ENCODE measurements around the gene LINGO4.

Gene LINGO4

DNA sequence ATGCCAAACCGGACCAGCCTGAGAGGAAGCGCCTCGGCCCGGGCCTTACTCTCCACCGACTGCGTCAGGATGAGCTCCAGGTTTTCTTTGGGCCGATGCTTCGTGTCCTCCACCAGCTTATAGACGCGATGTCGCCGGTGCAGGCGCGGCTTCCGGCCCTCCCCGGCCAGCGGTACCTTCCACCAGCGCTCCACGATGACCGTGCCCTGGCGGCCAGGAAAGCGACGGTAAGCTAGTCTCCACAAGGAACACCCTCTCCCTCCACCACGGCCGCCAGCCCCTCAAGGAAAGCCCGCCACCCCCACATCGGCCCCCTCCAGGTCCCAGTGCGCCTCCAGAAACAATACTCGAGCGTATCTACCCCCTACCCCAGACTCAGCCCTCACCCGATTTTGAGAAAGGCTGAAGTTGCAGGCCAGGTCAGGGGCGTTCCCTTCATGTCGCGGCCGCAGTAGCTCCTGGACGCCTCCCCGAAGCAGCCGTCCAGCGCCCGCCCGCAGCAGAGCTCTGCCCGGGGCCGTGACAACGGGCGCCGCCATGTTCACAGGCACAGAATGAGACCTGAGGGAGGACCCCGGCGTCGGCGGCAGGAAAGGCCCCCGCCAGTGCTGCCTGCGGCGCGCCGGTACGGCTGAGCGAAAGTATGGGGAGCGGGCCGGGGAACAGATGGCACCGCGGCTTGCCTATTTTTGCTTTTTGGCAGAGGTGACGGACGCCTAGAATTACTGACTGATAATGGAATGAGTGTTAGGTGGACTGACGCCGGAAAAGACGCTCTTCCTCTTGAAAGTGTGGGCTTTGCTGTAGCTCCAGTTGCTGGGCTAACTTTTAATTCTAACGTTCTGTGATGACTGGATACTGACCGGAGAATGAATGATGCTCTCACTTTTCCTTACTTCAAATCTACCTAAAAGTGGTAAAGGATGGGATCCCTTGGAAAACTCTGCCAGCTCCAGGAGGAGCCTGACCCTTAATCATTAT, 42.0 kb downstream of the LINGO4 start, which contains the start of gene MRPL9:
TSS of gene MRPL9 (minus strand) at position 556 of the 981 bp plus-strand sequence. CDS start at position 539, 17 bp downstream.
- Mint-ChIP-seq H3K4me3 (peak within 1 kb of the TSS; percentile 95 to 98), H3K4me1 (peaks cover 37% of the 10 kb centered on the region), H3K27ac (peak within 1 kb of the TSS; percentile 99), H3K9me3 (no peaks in the 10 kb centered on the region), H3K27me3 (no peaks in the 10 kb centered on the region)
- ATAC-seq (peak; percentile 100), DNase-seq (peak; percentile 85 to 89)

DNA sequence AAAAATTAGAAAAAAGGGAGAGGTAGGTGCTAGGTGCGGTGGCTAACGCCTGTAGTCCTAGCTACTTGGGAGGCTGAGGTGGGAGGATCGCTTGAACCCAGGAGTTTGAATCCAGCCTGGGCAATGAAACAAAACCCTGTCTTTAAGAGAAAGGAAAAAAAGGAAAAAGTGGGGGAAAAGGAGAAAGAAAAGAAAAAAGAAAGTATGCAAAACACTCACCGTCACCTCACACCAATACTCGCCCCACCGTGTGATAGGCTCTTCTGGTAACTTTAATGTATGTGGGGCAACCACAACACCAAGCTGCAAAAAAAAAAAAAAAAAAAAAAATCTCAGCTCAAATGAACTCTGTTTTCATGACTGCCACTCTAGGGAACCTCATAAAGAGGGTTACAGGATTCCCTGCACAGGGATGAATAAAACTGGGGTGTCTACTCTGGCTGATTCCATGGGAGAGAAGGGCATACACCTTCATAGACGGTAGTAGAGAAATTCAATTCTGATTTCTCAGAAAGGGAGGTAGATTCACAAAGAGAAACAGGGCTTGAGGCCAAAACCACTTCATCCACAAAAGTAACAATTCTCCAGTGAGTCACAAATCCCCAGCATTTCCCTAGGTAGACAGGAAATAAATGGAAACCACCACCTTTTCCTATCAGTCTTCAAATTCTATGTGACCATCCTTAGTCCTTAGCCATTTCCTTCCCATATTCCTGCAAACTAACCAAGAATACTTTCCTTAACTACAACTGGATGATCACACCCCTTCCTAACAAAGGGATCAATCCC, 44.4 kb downstream of the LINGO4 start:
- Mint-ChIP-seq H3K27me3 (no peaks in the 10 kb centered on the region), H3K4me3 (no peak overlapping the region), H3K27ac (no peak overlapping the region), H3K4me1 (peaks cover 46% of the 10 kb centered on the region), H3K9me3 (no peaks in the 10 kb centered on the region)
- no peak for ATAC-seq
- no peak for DNase-seq

DNA sequence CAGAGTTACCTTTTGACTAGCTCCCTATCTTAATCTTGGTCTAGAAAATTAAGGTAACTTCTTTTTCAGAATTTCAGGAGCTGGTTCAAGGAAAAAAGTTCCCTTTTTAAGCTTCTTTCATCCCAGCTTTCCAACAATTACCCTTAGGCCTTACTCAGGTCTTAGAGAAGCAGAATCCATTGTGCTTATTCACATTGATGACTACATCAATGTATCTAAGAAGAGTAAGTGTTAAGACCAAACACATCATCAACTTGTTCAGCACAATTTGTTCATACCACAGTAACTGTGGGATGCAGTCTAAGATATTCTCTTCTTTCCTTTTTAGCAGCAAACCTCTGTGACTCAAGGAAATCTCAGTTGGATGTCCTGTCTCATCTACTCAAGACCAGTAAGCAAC, 46.0 kb downstream of the LINGO4 start:
- ATAC-seq: no peak
- Mint-ChIP-seq H3K27me3 (no peaks in the 10 kb centered on the region), H3K4me1 (peaks cover 42% of the 10 kb centered on the region), H3K9me3 (no peaks in the 10 kb centered on the region), H3K4me3 (no peak overlapping the region), H3K27ac (no peak overlapping the region)
- no peak for DNase-seq

DNA sequence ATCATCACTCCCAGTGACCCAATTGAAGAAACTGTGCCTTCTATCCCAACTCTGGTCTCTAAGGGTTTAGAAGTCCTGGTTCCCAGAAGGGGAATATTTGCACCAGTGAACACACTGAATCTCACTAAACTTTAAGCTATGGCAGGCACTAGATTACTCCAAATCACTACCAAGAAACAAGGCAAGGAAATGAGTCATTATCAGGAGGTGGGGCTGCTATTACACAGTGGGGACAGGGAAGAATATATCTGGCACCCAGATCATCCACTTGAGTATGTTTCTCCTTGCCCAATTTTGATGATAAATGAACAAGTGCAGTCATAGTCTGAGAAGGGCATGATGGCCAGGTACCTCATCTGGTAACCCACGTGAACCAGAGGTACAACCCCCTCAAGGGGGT, 48.9 kb downstream of the LINGO4 start:
- H3K4me1 Mint-ChIP-seq: peaks cover 20% of the 10 kb centered on the region
- no peaks in the 10 kb centered on the region for H3K9me3 Mint-ChIP-seq
- ATAC-seq (peak; percentile 84), DNase-seq (no peak)
- H3K27ac Mint-ChIP-seq: peak overlapping the region in 1 of 2 donors; percentile 67
- no peak overlapping the region for H3K4me3 Mint-ChIP-seq
- H3K27me3 Mint-ChIP-seq: no peaks in the 10 kb centered on the region
